Spinal cord (tissue), 10 donors: ENCODE data around the gene PARL. TPM values are rescaled to one million over a fixed set of nuclear protein-coding genes. Genes with fewer than 3 reads are reported as not detected.

Experiments
- DNase-seq, 6 donors: peaks; one replicate each; pipeline versions ENCODE4 v3.0.0 to v3.0.0-alpha.2; 2013 to 2015; ENCODE audit warnings: low spot score in 6 of 6, low read depth in 4 of 6
- H3K27ac ChIP-seq: one replicate; pipeline ENCODE4 v1.5.1; 2013; ENCODE audit warnings: low read depth, low read length, control low read depth
- H3K27me3 ChIP-seq: one replicate; pipeline ENCODE4 v1.6.1; 2013; ENCODE audit warnings: low read length; ENCODE audit not compliant: control insufficient read depth, insufficient read depth
- H3K36me3 ChIP-seq: one replicate; pipeline ENCODE4 v1.6.1; 2013; ENCODE audit warnings: low read length; ENCODE audit not compliant: control insufficient read depth, insufficient read depth
- H3K4me1 ChIP-seq: one replicate; pipeline ENCODE4 v1.6.1; 2013; ENCODE audit warnings: low read length; ENCODE audit not compliant: control insufficient read depth, insufficient read depth
- H3K4me3 ChIP-seq: one replicate; pipeline ENCODE4 v1.5.1; 2013; ENCODE audit warnings: low read depth, low read length, control low read depth
- H3K9me3 ChIP-seq: one replicate; pipeline ENCODE4 v1.6.1; 2013; ENCODE audit warnings: low read length; ENCODE audit not compliant: control insufficient read depth, insufficient read depth
- WGBS: methylation state at CpG from one replicate; pipeline ENCODE4 v1.1.5; 2013; ENCODE audit warnings: missing lambda C conversion rate; ENCODE audit not compliant: insufficient coverage; 5-methylcytosine and 5-hydroxymethylcytosine counted together
- polyA plus RNA-seq, 2 donors: library from polyadenylated mRNA; unstranded; fragments of 120-200 nt; gene quantifications; one replicate each; pipeline ENCODE4 v1.2.1, GENCODE V29; 2013; ENCODE audit not compliant: insufficient read length in 2 of 2
- total RNA-seq, 2 donors: library from RNA; depleted of rRNA in 1 of 2; stranded (reverse); fragments of 120-200 nt in 1 of 2; fragments of >200 nt in 1 of 2; gene quantifications; one replicate each; pipeline versions ENCODE4 v1.2.3 to v1.2.4, GENCODE V29; 2013 to 2014
- donor health status: healthy.

The PARL gene
- total and polyA plus RNA-seq, 4 donors: 22.6 to 46.6 (median 41.9) TPM

GRCh38 chr3:183907176-183907575 lies 22.5 kb upstream of the PARL start:
- Histone ChIP-seq H3K9me3 (no peaks in the 10 kb centered on the region), H3K36me3 (no peaks in the 10 kb centered on the region), H3K4me1 (no peaks in the 10 kb centered on the region), H3K27me3 (no peaks in the 10 kb centered on the region), H3K27ac (no peak overlapping the region), H3K4me3 (no peak overlapping the region)
- WGBS: 47% methylated on average over 3 of the region's 6 CpGs
- no peak for DNase-seq

GRCh38 chr3:183906234-183906921 lies 21.7 kb upstream of the PARL start:
- H3K27ac ChIP-seq: no peak overlapping the region
- no peak for DNase-seq
- no peak overlapping the region for H3K4me3 ChIP-seq
- H3K4me1 ChIP-seq: no peaks in the 10 kb centered on the region
- no peaks in the 10 kb centered on the region for H3K27me3 ChIP-seq
- no peaks in the 10 kb centered on the region for H3K9me3 ChIP-seq
- 83% methylated on average over 10 of the region's 13 CpGs for WGBS
- no peaks in the 10 kb centered on the region for H3K36me3 ChIP-seq

- H3K4me1 ChIP-seq: no peaks in the 10 kb centered on the region
- H3K36me3 ChIP-seq: no peaks in the 10 kb centered on the region
- H3K4me3 ChIP-seq: no peak overlapping the region
- no peak overlapping the region for H3K27ac ChIP-seq
- H3K27me3 ChIP-seq: no peaks in the 10 kb centered on the region
- 69% methylated on average over 13 of the region's 14 CpGs for WGBS
- no peak for DNase-seq
- no peaks in the 10 kb centered on the region for H3K9me3 ChIP-seq
These were observed 20.4 kb upstream of the PARL start for GRCh38 chr3:183904833-183905780.

- Histone ChIP-seq H3K36me3 (no peaks in the 10 kb centered on the region), H3K27ac (no peak overlapping the region), H3K4me1 (peaks cover 3% of the 10 kb centered on the region), H3K4me3 (no peak overlapping the region), H3K9me3 (no peaks in the 10 kb centered on the region), H3K27me3 (no peaks in the 10 kb centered on the region)
- DNase-seq: peak in 1 of 6 donors; percentile 50
- WGBS: 59% methylated on average over 8 of the region's 11 CpGs
These were observed 13.3 kb upstream of the PARL start for GRCh38 chr3:183898028-183898431.

GRCh38 chr3:183897606-183898005 lies 12.9 kb upstream of the PARL start:
- H3K4me1 ChIP-seq: peaks cover 3% of the 10 kb centered on the region
- 94% methylated on average over 3 of the region's 4 CpGs for WGBS
- H3K27ac ChIP-seq: no peak overlapping the region
- DNase-seq: no peak
- H3K27me3 ChIP-seq: no peaks in the 10 kb centered on the region
- H3K36me3 ChIP-seq: no peaks in the 10 kb centered on the region
- H3K4me3 ChIP-seq: no peak overlapping the region
- H3K9me3 ChIP-seq: no peaks in the 10 kb centered on the region

GRCh38 chr3:183896610-183897009 lies 11.9 kb upstream of the PARL start:
- Histone ChIP-seq H3K4me1 (peaks cover 3% of the 10 kb centered on the region), H3K9me3 (no peaks in the 10 kb centered on the region), H3K4me3 (no peak overlapping the region), H3K27ac (no peak overlapping the region), H3K27me3 (no peaks in the 10 kb centered on the region), H3K36me3 (no peaks in the 10 kb centered on the region)
- DNase-seq: no peak
- WGBS: 57% methylated on average over 2 of the region's 2 CpGs

- WGBS: 90% methylated on average over 3 of the region's 3 CpGs
- Histone ChIP-seq H3K36me3 (no peaks in the 10 kb centered on the region), H3K4me1 (peaks cover 3% of the 10 kb centered on the region), H3K27me3 (no peaks in the 10 kb centered on the region), H3K9me3 (no peaks in the 10 kb centered on the region), H3K27ac (no peak overlapping the region), H3K4me3 (no peak overlapping the region)
- DNase-seq: no peak
These were observed 11.5 kb upstream of the PARL start for GRCh38 chr3:183896184-183896583.

- Histone ChIP-seq H3K9me3 (no peaks in the 10 kb centered on the region), H3K4me1 (peaks cover 3% of the 10 kb centered on the region), H3K4me3 (no peak overlapping the region), H3K27me3 (no peaks in the 10 kb centered on the region), H3K27ac (no peak overlapping the region), H3K36me3 (no peaks in the 10 kb centered on the region)
- WGBS: 84% methylated on average over 6 of the region's 6 CpGs
- DNase-seq: no peak
These were observed 11.1 kb upstream of the PARL start for GRCh38 chr3:183895774-183896173.

- H3K4me3 ChIP-seq: no peak overlapping the region
These were observed 10.6 kb upstream of the PARL start for GRCh38 chr3:183895296-183895695.

More at GRCh38 chr3:183895296-183895695, 10.6 kb upstream of the PARL start:
- no peak overlapping the region for H3K27ac ChIP-seq
- H3K4me1 ChIP-seq: peaks cover 3% of the 10 kb centered on the region
- H3K36me3 ChIP-seq: no peaks in the 10 kb centered on the region
- DNase-seq: peak in 2 of 6 donors; percentile 68 to 76
- 86% methylated on average over 1 of the region's 5 CpGs for WGBS
- H3K9me3 ChIP-seq: no peaks in the 10 kb centered on the region
- no peaks in the 10 kb centered on the region for H3K27me3 ChIP-seq
